HG02798 (cell line): ENCODE results near the gene YIPF7.

Experiments used
- ATAC-seq: cut with Tn5 transposase; IDR thresholded peaks from one replicate; pipeline ENCODE4 v1.9.1; 2021; ENCODE audit warnings: mild to moderate bottlenecking; ENCODE audit not compliant: unreplicated experiment, poor library complexity

The YIPF7 gene

DNA sequence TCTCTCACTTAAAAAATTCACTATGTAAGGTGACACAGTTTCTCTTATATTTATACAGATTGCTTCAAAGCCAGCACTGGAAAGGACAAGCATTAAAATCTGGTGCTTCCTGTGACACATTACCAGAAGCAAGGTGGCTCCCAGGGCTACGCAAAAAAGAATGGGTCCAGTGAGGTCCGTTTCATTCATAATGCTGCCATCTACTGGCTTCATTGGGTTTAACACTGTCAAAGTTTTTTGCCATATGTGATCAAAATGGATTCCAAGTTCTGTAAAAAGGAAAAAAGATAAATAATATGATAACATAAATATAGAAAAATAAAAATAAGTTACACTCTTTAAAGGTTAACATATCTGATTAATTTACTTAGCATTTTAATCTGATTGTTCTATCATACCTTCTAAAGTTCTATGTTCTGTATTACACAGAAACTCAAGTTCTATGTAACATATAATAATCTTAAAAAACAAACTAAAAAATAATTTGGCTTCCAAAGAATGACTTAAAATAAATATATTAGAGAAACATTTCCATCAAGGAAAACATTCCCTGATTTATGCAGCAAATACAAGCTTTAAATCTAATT, 22.1 kb downstream of the YIPF7 start:
- ATAC-seq: peak; percentile 96

- no peak for ATAC-seq
Observed at GRCh38 chr4:44623676-44624075, 27.7 kb downstream of the YIPF7 start.

DNA sequence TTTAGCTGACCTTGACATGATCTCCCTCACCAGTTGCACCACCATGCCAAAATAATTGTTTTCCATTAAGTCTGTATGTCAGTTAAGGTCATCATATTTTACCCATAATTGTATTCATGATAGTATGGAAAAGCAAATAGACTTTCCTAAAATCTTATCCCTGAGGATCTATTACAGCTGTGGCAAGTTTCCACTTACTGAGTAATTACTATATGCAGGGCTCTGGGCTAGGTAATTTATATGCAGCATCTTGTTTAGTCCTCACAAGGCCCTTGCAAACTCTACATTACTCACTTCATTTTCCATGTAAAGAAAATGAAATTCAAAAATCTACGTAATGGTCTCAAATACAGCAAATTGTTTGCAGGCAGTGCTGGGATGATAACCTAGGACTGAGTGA, 34.8 kb downstream of the YIPF7 start:
- no peak for ATAC-seq

GRCh38 chr4:44583393-44583792, 68.0 kb downstream of the YIPF7 start:
- ATAC-seq: peak; percentile 52

GRCh38 chr4:44580231-44580630, 71.2 kb downstream of the YIPF7 start:
- ATAC-seq: no peak

- no peak for ATAC-seq
Observed at GRCh38 chr4:44578954-44579353, 72.5 kb downstream of the YIPF7 start.
